HUES6 (cell line): ENCODE data around the gene PKDCC.
"Not testable (repeated sequence)": the region's sequence is repeated elsewhere in the genome, so short reads cannot be mapped to it uniquely, and the experiment has no call there.

Source experiments
- H3K27ac ChIP-seq: 2 replicates; pipeline ENCODE4 v1.7.0; 2013; ENCODE audit warnings: low read depth, mild to moderate bottlenecking, low read length, inconsistent platforms
- H3K27me3 ChIP-seq: 2 replicates; pipeline ENCODE4 v1.6.1; 2013; ENCODE audit warnings: low read length; ENCODE audit not compliant: control insufficient read depth, insufficient read depth
- H3K36me3 ChIP-seq: 2 replicates; pipeline ENCODE4 v1.6.1; 2013; ENCODE audit warnings: low read length; ENCODE audit not compliant: control insufficient read depth, insufficient read depth
- H3K4me1 ChIP-seq: 2 replicates; pipeline ENCODE4 v1.6.1; 2013; ENCODE audit warnings: low read length; ENCODE audit not compliant: control insufficient read depth, insufficient read depth
- H3K4me3 ChIP-seq: 2 replicates; pipeline ENCODE4 v1.5.1; 2013; ENCODE audit warnings: low read depth, low read length
- H3K9ac ChIP-seq: one replicate; pipeline ENCODE4 v1.6.1; 2013; ENCODE audit warnings: mild to moderate bottlenecking, low read length
- H3K9me3 ChIP-seq: 2 replicates; pipeline ENCODE4 v1.6.1; 2013; ENCODE audit warnings: low read depth, low read length; ENCODE audit not compliant: control insufficient read depth, insufficient read depth

PKDCC gene

DNA sequence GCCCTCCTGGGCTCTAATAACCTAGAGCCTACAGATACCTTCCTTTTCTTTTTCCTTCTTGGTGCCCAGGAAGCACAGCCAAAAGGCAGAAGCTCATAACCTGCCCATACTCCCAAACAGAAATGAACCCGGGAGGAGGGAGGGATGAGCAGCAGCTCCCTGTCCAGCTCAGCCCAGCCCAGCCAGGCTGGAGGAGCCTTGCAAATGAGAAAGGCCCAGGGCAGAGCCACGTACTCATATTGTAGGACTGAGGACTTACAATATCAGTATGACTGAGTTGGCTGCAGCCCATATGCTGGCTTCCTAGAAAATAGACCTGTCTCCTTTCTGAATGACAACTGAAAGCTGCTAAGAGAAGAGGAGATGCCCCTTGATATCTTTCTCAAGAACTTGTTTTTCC is 21.7 kb downstream of the PKDCC start:
- H3K27me3 ChIP-seq: no peaks in the 10 kb centered on the region
- H3K4me3 ChIP-seq: no peak overlapping the region
- no peaks in the 10 kb centered on the region for H3K9me3 ChIP-seq
- no peak overlapping the region for H3K9ac ChIP-seq
- no peak overlapping the region for H3K27ac ChIP-seq
- no peaks in the 10 kb centered on the region for H3K36me3 ChIP-seq
- H3K4me1 ChIP-seq: peaks cover 12% of the 10 kb centered on the region

GRCh38 chr2:42071791-42072190 is 24.0 kb downstream of the PKDCC start:
- Histone ChIP-seq H3K9ac (no peak overlapping the region), H3K36me3 (no peaks in the 10 kb centered on the region), H3K4me1 (peaks cover 16% of the 10 kb centered on the region), H3K9me3 (no peaks in the 10 kb centered on the region), H3K4me3 (no peak overlapping the region), H3K27me3 (no peaks in the 10 kb centered on the region; the same call in 1 of the 2 replicates), H3K27ac (no peak overlapping the region)

DNA sequence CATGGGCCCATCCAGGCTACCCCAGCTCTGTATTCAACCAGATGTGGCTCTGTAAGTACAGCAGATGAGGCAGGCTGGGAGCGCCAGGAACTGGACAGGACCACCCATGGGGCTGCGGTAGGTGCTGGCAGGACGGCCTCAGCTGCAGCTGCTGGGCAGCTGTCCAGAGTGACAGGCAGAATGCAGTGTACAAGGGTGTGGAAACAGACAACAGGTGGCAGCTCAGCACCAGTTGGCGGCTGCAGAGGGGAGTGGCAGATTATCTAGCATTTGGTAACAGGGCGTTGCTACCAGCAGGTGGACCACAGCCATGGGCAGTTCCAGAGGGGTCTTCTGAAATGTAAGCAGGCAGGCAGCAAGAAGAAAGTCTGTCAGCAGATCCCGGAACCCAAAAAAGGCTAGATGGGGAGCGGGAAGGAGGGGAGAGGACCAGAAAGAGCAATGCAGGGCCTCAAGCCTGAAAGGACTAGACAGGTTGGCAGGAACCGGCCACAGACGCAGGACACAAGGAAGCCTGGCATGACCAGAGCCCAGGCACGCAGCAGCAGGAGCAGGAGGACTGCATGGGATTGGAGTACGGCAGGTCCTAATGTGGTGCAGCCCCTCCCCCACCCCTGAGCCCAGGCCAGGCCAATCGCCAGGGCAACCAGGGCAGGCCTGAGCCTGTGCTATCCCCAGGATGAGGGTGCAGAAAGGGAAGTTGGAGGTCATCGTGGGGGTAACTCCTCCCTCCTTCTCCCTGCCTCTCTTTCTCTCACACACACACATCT is 24.7 kb downstream of the PKDCC start:
- Histone ChIP-seq H3K9ac (no peak overlapping the region), H3K27me3 (no peaks in the 10 kb centered on the region; the same call in 1 of the 2 replicates), H3K4me1 (peaks cover 16% of the 10 kb centered on the region), H3K27ac (no peak overlapping the region), H3K4me3 (no peak overlapping the region), H3K9me3 (no peaks in the 10 kb centered on the region), H3K36me3 (no peaks in the 10 kb centered on the region)

- no peak overlapping the region for H3K4me3 ChIP-seq
- no peak overlapping the region for H3K9ac ChIP-seq
- H3K36me3 ChIP-seq: no peaks in the 10 kb centered on the region
- H3K27ac ChIP-seq: no peak overlapping the region
- H3K27me3 ChIP-seq: no peaks in the 10 kb centered on the region; the same call in 1 of the 2 replicates
- no peaks in the 10 kb centered on the region for H3K9me3 ChIP-seq
- H3K4me1 ChIP-seq: peaks cover 16% of the 10 kb centered on the region
These were observed 26.1 kb downstream of the PKDCC start for GRCh38 chr2:42073739-42074503.

- H3K9ac ChIP-seq: no peak overlapping the region
- H3K4me1 ChIP-seq: peaks cover 16% of the 10 kb centered on the region
- H3K9me3 ChIP-seq: no peaks in the 10 kb centered on the region
These were observed 26.8 kb downstream of the PKDCC start for GRCh38 chr2:42074661-42075060.

DNA sequence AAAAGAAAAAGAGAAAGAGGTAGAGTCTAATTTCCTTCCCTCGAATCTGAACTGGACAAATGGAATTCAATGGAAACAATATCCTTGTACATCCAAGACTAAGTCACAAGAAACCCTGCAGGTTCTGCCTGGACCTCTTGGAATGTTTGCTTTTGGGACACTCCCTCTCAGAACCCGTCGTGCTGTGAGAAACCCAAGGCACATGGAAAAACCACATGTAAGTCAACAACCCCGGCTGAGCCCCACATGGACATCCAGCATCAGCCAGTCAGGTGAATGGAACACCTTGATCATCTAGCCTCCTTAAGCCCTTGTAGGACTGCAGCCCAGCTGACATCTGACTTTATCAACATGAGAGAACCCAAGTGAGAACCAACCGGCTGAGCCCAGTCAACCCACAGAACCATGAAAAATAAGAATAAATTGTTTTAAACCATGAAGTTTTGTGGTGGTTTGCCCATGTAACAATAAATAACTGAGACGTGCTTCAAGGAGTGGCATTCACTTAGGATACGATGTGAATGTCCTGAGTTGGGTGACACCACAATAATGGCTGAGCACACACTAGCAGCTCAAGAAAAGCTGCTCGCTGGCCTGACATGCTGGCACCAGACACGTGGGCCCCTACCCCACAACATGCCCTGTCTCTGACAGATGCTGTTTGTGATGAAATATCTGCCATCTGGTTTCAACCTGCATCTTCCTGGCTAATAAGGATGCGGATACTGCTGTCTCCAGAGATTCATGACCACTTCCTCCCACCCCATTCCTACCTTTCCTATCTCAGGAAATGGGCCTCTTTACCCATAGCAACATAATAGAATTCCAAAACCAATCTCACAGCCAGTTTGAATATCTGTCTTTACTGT is 28.8 kb downstream of the PKDCC start:
- Histone ChIP-seq H3K9ac (no peak overlapping the region), H3K4me3 (no peak overlapping the region), H3K4me1 (peaks cover 16% of the 10 kb centered on the region), H3K9me3 (no peaks in the 10 kb centered on the region), H3K27me3 (no peaks in the 10 kb centered on the region; the same call in 1 of the 2 replicates), H3K27ac (no peak overlapping the region), H3K36me3 (no peaks in the 10 kb centered on the region)

More at GRCh38 chr2:42074661-42075060, 26.8 kb downstream of the PKDCC start:
- Histone ChIP-seq H3K27me3 (no peaks in the 10 kb centered on the region; the same call in 1 of the 2 replicates), H3K27ac (no peak overlapping the region), H3K36me3 (no peaks in the 10 kb centered on the region), H3K4me3 (no peak overlapping the region)

DNA sequence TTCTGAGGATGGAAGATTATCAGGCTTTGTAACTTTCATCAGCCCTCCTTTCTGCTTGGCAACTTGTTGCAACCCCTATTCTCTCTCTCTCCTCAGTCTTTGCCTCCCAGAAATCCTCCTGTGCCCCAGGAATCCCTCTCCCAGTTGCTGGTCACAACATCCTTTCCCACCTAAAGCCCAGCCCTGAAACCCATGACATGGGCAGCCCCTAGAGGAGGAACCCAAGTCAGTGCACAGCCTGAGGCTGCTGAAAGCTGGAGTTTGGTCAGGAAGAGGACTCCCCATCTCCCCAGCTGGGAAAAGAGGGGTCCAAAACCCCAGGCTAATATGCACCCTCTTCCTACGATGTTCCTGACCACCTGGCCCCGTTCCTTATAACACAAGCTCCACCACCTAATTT is 29.5 kb downstream of the PKDCC start:
- H3K27me3 ChIP-seq: no peaks in the 10 kb centered on the region; the same call in 1 of the 2 replicates
- no peak overlapping the region for H3K4me3 ChIP-seq
- peaks cover 15% of the 10 kb centered on the region for H3K4me1 ChIP-seq
- H3K9ac ChIP-seq: no peak overlapping the region
- H3K9me3 ChIP-seq: no peaks in the 10 kb centered on the region
- no peak overlapping the region for H3K27ac ChIP-seq
- no peaks in the 10 kb centered on the region for H3K36me3 ChIP-seq

DNA sequence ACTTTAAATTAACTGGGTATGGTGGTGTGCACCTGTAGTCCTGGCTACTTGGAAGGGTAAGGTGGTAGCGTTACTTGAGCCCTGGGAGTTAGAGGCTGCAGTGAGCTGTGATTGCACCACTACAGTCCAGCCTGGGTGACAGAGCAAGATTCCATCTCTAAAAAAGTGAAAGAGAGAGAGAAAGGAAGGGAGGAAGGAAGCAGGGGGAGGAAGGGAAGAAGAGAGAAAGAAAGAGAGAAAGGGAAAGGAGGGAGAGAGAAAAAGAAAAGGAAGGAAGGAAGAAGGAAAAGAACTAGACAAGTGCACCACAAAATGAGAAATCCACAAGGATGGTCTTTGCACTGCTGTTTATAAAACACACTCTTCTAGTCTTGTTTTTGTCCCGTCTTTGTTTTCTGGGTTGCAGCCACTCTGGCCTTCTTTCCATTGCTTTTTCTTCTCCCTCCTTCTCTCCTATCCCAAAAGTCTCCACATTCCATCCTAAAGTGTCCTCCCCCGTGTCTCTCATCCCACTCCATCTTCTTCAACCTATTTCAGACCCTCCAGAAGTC is 32.0 kb downstream of the PKDCC start:
- Histone ChIP-seq H3K27ac (no peak overlapping the region), H3K27me3 (no peaks in the 10 kb centered on the region; the same call in 1 of the 2 replicates), H3K9me3 (no peaks in the 10 kb centered on the region), H3K4me3 (no peak overlapping the region), H3K9ac (no peak overlapping the region), H3K4me1 (peaks cover 1% of the 10 kb centered on the region; the same call in 1 of the 2 replicates), H3K36me3 (no peaks in the 10 kb centered on the region)

GRCh38 chr2:42081151-42081550 is 33.3 kb downstream of the PKDCC start:
- H3K27ac ChIP-seq, H3K27me3 ChIP-seq, H3K9ac ChIP-seq, H3K4me3 ChIP-seq, H3K9me3 ChIP-seq, H3K36me3 ChIP-seq, H3K4me1 ChIP-seq: not testable (repeated sequence)

DNA sequence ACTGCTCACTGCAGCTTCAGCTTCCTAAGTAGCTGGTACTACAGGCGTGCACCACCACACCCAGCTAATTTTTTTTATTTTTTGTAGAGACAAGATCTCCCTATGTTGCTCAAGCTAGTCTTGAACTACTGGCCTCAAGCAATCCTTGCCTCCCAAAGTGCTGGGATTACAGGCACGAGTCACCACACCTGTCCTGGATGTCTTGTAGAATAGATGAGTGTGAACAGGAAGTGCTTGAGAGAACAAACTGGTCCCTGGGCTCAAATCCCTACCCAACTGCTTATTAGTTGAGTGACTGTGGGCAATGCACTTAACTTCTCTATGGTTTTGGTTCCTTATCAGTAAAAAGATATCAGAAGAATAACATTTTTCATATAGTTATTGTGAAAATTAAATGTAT is 34.2 kb downstream of the PKDCC start:
- Histone ChIP-seq H3K9ac (no peak overlapping the region), H3K9me3 (no peaks in the 10 kb centered on the region), H3K27ac (no peak overlapping the region), H3K4me3 (no peak overlapping the region), H3K4me1 (peaks cover 5% of the 10 kb centered on the region), H3K27me3 (peaks cover 2% of the 10 kb centered on the region; the same call in 1 of the 2 replicates), H3K36me3 (no peaks in the 10 kb centered on the region)
